Inflammatory macrophage treated with lipopolysaccharide for 4 hours (primary cell): ENCODE results near the gene RNF141.
A peak's percentile ranks its signal among the peaks of the same experiment; 100 is the strongest.

Experiments used
- DNase-seq: peaks from one replicate; pipeline ENCODE4 v3.0.0-alpha.2; 2020

RNF141 gene

GRCh38 chr11:10522276-10522675, 18.7 kb downstream of the RNF141 start:
- DNase-seq: no peak

- DNase-seq: no peak
Observed at GRCh38 chr11:10520562-10520961, 20.4 kb downstream of the RNF141 start.

- DNase-seq: no peak
Observed at GRCh38 chr11:10519630-10520029, 21.4 kb downstream of the RNF141 start.

DNA sequence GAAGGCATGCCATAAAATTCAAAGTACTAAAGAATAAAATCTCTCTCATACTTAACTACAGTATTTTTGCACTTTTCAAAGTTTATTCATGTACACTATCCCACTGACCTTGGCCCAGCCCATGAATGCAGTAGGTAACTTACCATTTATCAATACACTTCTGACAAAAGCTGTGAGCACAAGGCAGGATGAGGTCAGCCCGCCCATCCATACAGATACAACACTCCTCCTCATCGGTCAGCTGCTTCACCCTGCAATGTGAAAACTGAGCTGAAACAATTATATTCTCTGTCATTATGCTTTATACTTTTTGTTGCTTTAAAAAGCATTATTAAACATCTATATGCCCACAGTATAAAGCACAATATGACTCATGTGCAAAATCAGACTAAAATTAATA, 22.1 kb downstream of the RNF141 start:
- no peak for DNase-seq

DNA sequence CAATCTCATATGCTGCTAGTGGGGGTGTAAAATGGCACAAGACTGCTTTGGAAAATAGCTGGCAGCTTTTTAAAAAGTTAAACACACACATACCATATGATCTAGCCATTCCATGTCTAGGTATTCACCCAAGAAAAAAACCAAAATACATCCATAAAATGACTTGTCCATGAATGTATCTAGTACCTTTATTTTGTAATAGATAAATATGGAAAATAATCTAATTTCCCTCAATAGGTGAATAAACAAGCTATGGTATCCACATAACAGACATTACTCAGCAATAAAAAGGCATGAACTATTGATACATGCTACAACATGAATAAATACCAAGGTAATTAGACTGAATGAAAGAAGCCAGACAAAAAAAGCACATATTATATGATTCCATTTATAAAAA, 22.9 kb downstream of the RNF141 start:
- no peak for DNase-seq

- no peak for DNase-seq
Observed at GRCh38 chr11:10515418-10515817, 25.6 kb downstream of the RNF141 start.

DNA sequence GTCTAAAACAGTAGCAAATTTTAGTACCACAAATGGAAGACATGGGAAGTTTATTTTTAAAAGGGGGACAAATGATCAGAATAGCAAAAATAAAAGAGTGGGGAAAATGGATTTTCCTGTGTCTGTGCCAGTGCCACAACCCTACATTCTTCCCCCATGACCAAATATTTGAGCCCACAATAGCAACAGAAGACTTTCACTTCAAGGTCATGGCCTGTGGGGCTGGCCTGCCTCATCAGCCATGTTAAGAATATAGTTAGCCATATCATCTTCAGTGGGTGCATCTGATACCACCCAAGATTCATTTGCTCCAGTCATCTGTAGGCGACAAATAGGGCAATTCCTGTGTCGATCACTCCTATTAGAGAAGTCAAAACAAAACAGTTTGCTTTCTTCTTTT, 26.3 kb downstream of the RNF141 start:
- no peak for DNase-seq

- peak; percentile 36 for DNase-seq
Observed at GRCh38 chr11:10514202-10514601, 26.8 kb downstream of the RNF141 start.

GRCh38 chr11:10511181-10511621, 29.8 kb downstream of the RNF141 start:
- DNase-seq: no peak

GRCh38 chr11:10506008-10506370, 35.0 kb downstream of the RNF141 start:
- no peak for DNase-seq

- peak; percentile 50 for DNase-seq
Observed at GRCh38 chr11:10505278-10506007, 35.5 kb downstream of the RNF141 start.

- no peak for DNase-seq
Observed at GRCh38 chr11:10504490-10504889, 36.5 kb downstream of the RNF141 start.

- DNase-seq: peak; percentile 90
Observed at GRCh38 chr11:10503777-10504480, 37.1 kb downstream of the RNF141 start.

DNA sequence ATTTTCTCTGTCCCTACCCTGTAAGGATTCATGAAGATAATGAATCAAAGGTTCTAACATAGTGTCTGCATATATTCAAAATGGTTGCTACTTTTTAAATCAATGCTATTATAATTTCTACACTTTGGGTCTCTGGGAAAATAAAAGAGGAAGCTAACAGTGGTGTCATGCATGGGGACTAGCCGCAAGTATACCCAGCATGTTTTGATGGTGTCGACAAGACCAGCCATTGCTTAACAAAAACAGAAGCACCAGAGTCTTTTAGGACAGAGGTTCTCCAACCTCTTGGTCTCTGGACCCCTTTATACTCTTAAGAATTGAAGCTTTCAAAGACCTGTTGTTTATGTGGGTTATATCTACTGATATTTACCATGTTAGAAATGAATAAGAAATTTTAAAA, 37.8 kb downstream of the RNF141 start:
- peak; percentile 90 for DNase-seq

GRCh38 chr11:10502770-10503169, 38.2 kb downstream of the RNF141 start:
- peak; percentile 66 for DNase-seq

DNA sequence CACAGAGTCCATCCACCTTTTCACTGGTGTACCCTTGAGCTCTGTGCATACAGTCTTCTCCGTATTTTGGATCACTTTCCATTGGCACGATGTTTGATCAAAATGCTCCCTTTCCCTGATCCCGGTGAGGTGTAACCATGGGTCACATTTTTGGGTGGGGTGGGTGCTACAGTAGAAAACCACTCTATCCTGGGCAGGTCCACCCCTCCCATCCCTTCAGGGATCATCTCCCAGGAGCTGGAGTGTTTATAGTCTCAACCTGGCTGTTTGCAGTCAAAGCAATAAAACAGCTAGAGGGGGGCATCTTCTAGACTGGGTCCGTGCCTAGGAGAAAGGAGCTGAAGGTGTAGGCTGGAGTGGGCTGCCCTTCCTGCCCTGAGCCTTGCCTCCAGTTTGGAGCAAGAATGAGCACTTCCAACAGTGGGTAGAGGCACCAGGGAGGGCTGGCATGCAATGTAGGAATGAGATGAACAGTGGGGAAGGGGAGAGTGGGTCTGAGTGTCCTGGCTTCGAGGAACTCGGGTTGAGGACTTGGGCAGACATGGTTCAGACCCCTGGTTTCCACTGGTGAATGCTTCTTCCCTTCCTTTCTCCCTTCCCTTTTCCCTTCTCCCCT, 38.8 kb downstream of the RNF141 start:
- DNase-seq: no peak

DNA sequence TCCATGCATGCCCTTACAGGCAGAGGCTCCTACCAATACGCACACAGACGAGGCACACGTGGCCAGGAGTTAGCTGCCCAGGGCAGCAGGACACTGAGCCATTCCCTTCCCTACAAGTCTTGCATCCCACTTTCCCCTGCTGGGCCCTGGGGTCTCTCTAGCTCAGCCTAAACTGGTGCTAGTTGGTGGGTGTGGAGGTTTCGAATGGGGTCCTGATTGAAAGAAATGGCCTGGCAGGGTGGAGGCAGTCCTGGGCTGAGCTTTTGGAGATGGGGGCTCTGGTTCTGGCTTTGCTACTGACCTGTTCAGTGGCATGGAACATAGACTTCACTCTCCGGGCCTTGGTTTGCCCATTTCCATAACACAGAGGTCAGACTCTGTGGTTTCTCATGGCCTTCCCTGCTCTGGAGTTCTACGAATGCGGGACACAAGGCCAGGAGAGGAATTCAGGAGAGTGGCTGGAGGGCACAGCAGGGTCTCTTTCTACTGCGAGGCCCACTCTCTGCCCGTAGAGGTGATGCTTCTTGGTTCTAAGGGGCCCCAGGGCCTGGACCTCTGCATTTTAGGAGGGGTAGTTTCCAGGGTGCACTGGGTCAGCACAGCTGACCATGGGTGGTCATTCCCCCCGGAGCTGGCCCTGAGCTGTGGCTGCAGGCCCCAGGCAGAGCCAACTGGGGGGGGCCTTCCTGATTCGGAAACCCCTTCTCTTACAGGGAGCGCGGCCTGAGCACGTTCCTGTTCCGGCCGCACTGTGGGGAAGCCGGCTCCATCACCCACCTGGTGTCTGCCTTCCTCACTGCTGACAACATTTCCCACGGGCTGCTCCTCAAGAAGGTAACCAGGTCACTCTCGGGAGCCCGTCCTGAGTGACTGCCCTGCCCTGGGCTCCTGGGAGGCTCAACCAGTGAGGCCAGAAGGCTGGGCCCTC, 40.0 kb downstream of the RNF141 start:
- DNase-seq: no peak

DNA sequence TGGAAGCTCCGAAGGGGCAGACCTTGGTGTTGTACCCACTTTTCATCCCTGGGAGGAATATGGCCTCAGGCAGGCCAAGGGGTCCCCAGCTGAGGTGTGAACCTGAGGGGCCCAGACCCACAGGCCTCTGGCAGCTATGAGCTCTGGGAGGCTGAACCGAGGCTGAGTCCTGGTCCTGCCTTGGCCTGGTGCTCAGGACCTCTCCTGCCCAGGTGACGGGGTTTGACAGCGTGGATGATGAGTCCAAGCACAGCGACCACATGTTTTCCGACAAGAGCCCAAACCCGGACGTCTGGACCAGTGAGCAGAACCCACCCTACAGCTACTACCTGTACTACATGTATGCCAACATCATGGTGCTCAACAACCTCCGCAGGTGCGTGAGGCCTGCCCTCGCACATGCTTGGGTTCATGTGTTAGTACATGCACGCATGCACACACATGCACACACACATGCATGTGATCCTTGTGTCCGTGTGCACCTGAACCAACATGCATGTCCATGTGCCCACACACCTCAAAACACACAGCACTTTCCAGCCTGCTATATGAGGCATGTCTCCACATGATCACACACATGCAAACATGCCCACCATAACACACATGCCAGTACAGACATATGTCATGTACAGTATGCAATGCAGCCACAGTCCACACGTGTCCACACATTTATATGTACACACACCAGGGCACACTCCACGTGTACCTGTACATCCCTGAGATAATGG, 40.9 kb downstream of the RNF141 start:
- DNase-seq: no peak

- DNase-seq: no peak
Observed at GRCh38 chr11:10499452-10499851, 41.5 kb downstream of the RNF141 start.

DNA sequence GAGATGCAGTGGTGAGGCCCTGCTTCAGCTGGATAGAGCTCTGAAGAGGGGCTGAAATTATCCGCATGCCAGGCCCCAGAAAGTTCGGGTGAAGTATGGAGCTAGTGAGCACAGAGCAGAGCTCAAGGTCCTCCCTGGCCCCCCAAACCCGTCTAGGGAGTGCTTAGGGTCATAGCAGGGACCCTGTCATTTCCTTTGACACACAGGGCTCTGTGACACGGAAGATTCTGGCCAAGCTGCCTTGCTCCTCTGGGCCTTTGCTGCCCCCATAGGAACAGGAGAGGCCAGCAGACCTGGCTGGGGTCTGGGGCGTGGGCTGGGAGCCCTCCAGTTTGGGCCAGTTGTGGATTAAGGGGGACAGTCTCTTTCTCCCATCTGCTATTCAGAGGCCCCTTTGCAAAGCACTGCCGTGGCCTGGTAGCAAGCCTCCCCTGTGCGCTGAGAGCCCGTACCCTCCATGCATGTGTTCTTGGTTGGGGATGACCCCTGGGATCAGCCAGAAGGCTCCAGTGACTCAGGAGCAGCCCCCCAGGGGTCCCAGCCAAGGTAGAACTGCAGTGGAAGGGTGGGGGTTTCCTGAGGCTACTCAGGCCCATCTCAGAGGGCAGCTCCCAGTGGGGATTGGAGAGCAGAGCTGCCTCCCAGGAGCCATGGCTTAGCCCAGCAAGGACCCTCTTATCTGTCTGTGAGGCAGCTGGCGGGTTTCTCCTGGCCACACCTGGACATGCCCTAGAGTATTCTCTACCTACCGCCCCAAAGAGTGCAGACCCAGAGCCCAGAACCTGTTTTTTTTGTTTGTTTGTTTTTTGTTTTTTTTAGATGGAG, 42.3 kb downstream of the RNF141 start:
- DNase-seq: no peak

DNA sequence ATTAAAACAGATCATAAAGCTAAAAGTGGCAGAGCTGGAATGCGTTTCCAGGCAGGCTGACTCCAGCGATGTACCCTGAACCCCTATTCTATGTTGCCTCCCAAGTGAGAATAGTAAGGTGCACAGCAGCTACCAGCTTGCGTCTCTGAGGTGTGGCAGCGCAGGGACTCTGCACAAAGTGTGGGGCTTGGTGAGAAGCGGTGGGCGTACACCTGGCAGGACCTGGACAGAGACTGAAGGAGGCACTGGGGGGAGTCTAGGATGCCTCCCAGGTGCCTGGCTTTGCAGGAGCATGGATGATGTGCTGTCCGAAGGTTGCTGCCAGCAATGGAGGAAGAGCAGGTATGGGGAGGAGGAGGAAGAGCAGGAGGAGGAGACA, 43.0 kb downstream of the RNF141 start:
- no peak for DNase-seq
